ENCODE measurements around the gene TCN1. TPM values are rescaled to one million over a fixed set of nuclear protein-coding genes. Genes with fewer than 3 reads are reported as not detected.

Gene TCN1
- total RNA-seq, 1 donor from 2014 or later = 3.5 TPM

- Mint-ChIP-seq H3K27me3 (no peaks in the 10 kb centered on the region), H3K36me3 (ENCODE audit: insufficient read depth) (peaks cover 16% of the 10 kb centered on the region), H3K27ac (peak overlapping the region; percentile 30), H3K9me3 (ENCODE audit: low read depth) (no peaks in the 10 kb centered on the region), H3K4me1 (ENCODE audit: low read depth) (peaks cover 12% of the 10 kb centered on the region), H3K4me3 (ENCODE audit: low read depth) (no peak overlapping the region)
- no peak for TF ChIP-seq CTCF (IDR thresholded peaks at IDR 0.05; ENCODE audit: unreplicated experiment)
- no peak for DNase-seq (ENCODE audit: low spot score, unreplicated experiment)
Measured at GRCh38 chr11:59807047-59807610, 59.2 kb downstream of the TCN1 start.

- TF ChIP-seq CTCF (IDR thresholded peaks at IDR 0.05; ENCODE audit: unreplicated experiment) = no peak
Measured at GRCh38 chr11:59804061-59804460, 62.2 kb downstream of the TCN1 start.

More at GRCh38 chr11:59804061-59804460, 62.2 kb downstream of the TCN1 start:
- DNase-seq (ENCODE audit: low spot score, unreplicated experiment) = no peak
- H3K36me3 Mint-ChIP-seq (ENCODE audit: insufficient read depth) = peaks cover 23% of the 10 kb centered on the region
- H3K4me1 Mint-ChIP-seq (ENCODE audit: low read depth) = no peaks in the 10 kb centered on the region
- no peak overlapping the region for H3K4me3 Mint-ChIP-seq (ENCODE audit: low read depth)
- H3K9me3 Mint-ChIP-seq (ENCODE audit: low read depth) = no peaks in the 10 kb centered on the region
- H3K27me3 Mint-ChIP-seq = no peaks in the 10 kb centered on the region
- no peak overlapping the region for H3K27ac Mint-ChIP-seq

Other genes starting within 250 kb of the TCN1 start
- gene PATL1, start 197.4 kb downstream of the TCN1 start, total RNA-seq = 43.0 and 43.7 TPM in 2 replicates
- gene OR10V1, start 152.6 kb downstream of the TCN1 start, total RNA-seq = not detected in 2 replicates
- gene STX3, start 111.1 kb downstream of the TCN1 start, total RNA-seq = 91.5 and 113 TPM in 2 replicates
- 44.2 and 44.7 TPM in 2 replicates for gene MRPL16, start 55.7 kb downstream of the TCN1 start, total RNA-seq
- gene CBLIF, start 21.0 kb downstream of the TCN1 start, total RNA-seq = 17.9 and 27.1 TPM in 2 replicates
- gene OOSP3, start 12.3 kb upstream of the TCN1 start, total RNA-seq = 0.49 TPM in 1 of 2 replicates, not detected in the other
- gene OOSP1, start 71.9 kb upstream of the TCN1 start, total RNA-seq = not detected in 2 replicates
- gene OOSP4A, start 97.5 kb upstream of the TCN1 start, total RNA-seq = not detected in 2 replicates
- gene OOSP4B, start 150.7 kb upstream of the TCN1 start, total RNA-seq = not detected in 2 replicates
- not detected in 2 replicates for gene OOSP2, start 173.9 kb upstream of the TCN1 start, total RNA-seq
- not detected in 2 replicates for gene MS4A3, start 190.2 kb upstream of the TCN1 start, total RNA-seq
- not detected in 2 replicates for gene MS4A2, start 222.2 kb upstream of the TCN1 start, total RNA-seq

Measured in progenitor cell of endocrine pancreas (in vitro differentiated cells).